Esophagus mucosa (tissue), 1 donor: ENCODE results near the gene CAST. TPM values are rescaled to one million over a fixed set of nuclear protein-coding genes. Genes with fewer than 3 reads are reported as not detected.

ENCODE experiments used
- ATAC-seq: fragments of 200-7000 bp; cut with Tn5 transposase; one replicate; pipeline ENCODE4 v1.9.1; 2020
- total RNA-seq: library from RNA; stranded (reverse); gene quantifications from one replicate; pipeline ENCODE4 v1.2.4, GENCODE V29; 2023
- donor health status: DM: yes; HTN: yes; CAD: no.

The CAST gene
- total RNA-seq, 1 donor from 2014 or later = 433 TPM

GRCh38 chr5:96648023-96648422 lies 14.2 kb upstream of the CAST start:
- no peak for ATAC-seq

- ATAC-seq = peak; percentile 20
These were observed 13.6 kb upstream of the CAST start for GRCh38 chr5:96648593-96648992.

DNA sequence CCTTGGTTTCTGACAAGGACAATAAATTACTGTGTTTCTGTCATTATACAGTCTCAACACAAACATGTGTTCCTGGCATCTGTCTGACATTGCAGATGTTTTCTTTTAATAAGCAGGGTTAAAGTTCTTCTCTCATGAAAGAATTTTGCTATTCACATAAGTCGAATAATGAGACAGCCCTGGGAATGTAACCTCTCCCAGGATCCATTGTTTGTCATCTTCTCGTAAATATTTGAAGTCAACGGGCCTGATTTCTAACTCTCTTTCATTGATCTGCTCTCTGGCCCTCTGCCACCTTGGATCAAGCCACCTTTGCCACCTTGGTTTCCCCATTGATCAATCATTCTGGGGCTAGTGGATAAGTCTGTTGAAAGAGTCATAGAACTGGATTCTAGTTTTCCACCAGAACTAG lies 12.9 kb upstream of the CAST start:
- no peak for ATAC-seq

DNA sequence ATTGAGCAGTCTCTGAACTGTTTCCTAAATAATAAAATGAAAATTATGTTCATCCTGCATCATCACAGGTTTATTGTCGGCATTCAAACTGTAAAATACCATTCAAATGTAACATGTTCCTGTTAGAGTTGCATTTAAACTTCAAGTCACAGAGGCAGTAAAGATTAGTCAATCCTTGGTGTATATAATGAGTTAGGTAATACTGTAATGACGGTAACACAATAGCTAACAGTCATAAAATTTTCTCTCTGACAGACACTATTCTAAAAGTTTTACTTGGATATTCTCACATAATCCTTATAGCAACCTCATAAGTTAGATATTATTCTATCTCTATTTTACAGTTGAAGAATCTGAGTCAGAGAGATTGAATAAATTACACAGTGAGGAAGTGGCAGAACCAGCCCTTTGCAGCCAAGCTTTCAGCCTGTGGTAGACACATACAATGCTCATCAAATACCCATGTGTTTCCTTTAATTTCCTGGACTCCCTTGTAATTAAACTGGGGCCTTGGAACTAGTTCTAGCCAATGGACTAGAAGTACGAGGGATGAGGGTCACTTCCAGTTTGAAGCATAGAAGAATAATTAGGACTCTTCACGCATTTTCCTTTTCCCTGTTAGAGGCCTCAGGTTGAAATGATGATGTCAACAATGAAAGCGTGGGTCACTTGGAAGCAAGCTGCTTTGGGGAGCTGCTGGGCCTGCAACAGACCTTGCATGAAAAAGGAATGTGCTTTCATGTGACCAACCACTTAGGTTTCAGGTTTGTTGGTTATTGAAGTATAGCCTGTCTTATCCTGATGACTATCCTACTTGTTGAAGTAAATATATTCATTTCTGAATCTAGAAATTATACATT lies 12.3 kb upstream of the CAST start:
- peak; percentile 78 for ATAC-seq

DNA sequence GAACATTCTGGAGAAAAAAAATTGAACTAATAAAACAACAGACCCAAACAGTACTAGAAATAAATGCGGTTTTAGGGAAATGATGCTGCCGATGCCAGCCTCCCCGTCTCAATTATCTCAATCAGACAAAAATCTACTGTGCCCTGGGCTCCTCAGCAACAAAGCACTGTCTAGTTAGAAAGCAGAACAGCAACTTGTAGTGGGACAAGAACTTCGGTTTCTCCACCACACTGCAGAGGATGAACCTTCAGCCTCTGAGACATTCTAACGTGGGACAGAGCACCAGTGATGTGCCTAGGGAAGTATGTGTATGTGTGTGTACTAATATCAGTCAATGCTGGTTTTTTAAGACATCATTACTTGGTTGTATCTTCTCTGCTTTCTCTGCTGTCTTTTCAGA lies 11.1 kb upstream of the CAST start:
- ATAC-seq = no peak

- peak; percentile 49 for ATAC-seq
These were observed 10.0 kb upstream of the CAST start for GRCh38 chr5:96651948-96652753.

GRCh38 chr5:96652769-96653454 lies 9.3 kb upstream of the CAST start:
- ATAC-seq = peak; percentile 43

DNA sequence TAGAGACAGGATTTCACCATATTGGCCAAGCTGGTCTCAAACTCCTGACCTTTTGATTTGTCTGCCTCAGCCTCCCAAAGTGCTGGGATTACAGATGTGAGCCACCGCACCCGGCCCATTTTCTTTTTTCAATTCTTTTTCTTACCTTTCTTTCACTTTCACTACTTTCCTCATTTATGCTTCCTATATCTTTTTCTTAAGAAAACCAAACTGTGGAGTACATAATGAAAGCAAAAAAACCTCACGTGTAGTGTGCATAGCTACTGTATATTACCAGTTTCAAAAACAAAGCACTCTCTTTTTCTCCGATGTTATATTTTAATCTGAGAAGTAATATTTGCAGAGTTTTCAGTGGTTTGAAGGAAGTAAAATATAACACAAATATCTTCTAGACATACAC lies 8.0 kb upstream of the CAST start:
- ATAC-seq = no peak

DNA sequence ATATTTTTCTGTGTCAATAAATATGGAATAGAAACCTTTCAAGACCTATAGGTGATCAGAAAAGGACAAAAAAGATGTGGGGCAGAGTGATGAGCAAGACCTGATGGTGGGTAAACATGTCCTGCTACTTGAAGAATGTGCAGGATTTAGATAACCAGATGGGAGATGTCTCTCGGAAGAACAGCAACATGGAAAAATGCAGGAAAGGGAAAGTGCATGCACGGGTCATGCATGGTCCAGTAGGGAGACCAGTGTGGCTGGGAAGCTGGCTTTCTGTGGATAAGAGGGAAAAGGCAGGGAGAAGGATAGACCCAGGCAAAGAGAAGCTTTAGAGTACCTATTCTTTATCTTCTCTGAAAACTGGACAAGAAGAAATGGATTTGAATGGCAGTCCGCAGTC lies 7.1 kb upstream of the CAST start:
- ATAC-seq = no peak

DNA sequence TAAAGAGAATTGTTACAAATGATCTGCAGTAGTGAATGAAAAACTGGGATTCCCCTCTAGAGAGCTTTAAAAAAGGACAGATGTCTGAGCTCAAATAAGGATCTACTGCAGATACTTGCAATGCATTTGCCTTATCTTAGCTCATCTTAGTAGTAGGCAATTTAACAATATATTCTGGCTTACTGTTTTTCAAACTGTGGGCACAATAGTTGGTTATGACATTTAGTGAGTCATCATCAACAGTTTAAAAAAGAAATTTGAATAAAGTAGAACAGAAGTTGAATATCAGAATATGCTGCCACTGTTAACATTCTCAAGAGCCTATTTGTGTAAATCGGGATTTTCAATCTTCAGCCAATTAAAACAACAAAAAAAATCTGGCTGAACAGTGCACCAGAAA lies 6.7 kb upstream of the CAST start:
- ATAC-seq = no peak

DNA sequence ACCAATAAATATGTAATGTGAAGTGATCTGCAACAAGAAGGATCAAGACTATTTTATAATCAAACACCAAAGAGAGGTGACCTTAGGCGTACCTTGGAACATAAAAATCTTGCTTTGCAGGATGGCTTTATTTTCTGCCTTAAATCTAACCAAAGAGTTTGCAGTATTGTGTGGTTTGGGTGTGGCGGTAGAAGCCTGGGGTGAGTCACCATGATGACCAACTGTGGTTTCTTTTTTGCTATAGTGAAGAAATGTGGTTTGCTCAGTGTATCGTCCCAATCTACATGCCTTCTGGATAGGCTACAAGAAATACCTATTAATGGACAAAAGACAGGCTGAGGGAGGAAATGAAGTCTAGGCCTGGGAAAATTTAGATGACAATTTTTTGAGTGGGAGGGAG lies 5.1 kb upstream of the CAST start:
- peak; percentile 71 for ATAC-seq

- no peak for ATAC-seq
These were observed 3.9 kb upstream of the CAST start for GRCh38 chr5:96658272-96658671.

- no peak for ATAC-seq
These were observed 3.0 kb upstream of the CAST start for GRCh38 chr5:96659170-96659569.

DNA sequence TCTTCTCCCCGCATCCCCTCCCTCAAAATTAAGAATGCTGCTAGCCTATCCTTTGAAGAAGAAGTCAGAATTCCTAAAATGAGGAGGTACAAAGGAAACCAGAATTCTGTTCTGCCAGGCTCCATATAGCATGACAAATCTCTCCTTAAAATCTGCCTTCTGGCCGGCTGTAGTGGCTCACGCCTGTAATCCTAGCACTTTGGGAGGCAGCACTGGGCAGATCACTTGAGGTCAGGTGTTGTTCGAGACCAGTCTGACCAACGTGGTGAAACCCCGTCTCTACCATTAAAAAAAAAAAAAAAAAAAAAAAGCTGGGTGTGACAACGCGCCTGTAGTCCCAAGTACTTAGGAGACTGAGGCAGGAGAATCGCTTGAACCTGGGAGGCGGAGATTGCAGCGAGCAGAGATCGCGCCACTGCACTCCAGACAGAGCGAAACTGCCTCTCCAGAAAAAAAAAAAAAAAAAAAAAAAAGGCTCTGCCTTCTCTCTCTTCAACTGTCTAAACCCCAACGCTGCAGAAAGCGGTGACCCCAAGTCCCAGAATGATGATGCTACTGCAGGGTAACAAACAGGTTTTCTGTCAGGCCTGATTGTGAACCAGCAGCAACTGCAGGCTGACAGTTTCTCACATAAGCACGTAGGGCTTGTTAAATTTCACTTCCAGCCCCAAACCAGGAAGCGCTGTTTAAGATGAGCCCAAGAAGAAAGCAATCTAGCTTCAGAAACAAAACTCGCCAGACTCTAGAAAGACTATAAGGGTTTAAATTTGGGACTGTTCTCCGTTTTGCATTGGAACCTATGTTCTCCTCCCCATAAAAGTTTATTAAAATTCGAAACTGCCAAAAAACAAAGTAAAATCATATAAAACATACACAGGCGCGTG lies 963 bp upstream of the CAST start:
- ATAC-seq = no peak

DNA sequence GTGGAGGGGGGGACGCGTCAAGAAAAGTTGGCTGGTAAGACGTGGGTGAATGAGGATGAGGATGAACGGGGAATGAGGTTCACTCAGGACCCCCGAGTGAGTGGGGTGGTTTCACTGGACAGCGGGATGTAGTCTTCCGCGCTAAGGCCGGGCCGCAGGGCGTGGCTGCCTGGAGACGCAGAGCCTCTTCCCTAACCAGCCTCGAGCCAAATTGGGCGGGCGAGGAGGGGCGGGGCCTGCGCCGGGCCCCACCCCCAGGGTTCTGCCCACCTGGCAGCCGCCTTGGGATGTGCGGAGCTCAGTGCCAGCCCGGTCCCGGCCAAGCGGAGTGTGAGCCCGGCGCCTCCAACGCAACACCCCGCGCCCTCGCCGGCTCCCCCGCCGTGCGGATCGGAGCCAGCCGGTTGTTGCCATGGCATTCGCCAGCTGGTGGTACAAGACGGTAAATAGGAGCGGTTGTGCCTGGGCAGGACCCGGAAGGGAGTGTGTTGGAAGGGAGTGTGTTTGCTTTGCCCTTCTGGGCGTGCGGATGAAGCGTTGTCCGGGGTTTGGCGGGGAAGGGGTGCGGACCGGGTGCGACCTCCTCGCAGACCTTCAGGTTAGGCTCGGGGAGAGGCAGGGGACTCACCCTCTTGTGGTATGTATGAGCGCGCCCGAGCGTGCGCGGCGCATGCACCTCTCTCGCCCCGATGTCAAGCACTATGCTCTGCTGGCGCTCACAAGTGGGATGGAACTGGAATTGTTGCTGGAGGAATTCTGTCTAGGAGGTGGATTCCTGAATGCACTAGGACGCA lies 746 bp downstream of the CAST start:
- ATAC-seq = peak; percentile 91

- no peak for ATAC-seq
These were observed 1.4 kb downstream of the CAST start for GRCh38 chr5:96663608-96664007.

GRCh38 chr5:96664669-96665068 lies 2.5 kb downstream of the CAST start:
- no peak for ATAC-seq

DNA sequence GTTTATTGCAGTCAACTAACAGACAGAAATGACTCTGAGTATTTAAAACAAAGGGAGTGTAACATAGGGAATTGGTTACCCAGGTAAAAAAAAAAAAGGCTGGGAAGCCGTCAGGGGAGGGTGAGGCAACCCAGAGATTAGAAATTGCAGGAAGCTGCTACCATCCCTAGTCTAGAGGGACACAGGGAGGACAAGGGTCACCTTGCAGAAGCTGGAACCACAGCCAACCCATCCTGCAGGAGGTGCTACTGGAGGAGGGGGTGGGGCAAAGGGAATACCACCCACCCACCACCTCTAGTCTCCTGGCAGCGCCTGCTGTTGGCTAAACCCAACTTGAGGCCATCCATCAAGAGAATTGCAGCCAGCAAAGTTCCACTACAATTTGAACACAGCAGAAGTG lies 6.5 kb downstream of the CAST start:
- no peak for ATAC-seq

GRCh38 chr5:96669909-96670308 lies 7.7 kb downstream of the CAST start:
- ATAC-seq = no peak

GRCh38 chr5:96671441-96671840 lies 9.3 kb downstream of the CAST start:
- no peak for ATAC-seq

DNA sequence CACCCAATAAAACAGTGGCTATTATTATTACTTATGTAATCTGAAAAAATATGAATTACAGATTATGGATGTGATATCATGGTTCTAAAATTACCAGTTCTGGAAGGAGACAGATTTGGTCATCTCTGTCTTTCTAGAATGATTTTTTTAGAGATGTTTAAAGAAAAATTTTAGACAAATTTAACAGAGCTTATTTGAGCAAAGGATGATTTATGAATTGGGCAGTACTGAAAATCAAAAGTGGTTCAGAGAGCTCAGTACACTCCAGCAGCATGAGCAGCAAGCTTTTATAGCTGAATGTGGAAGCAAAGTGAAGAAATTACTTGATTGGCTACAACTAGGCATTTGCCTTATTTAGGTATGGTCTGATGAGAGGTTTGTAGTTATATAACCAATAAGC lies 11.0 kb downstream of the CAST start:
- ATAC-seq = no peak
